ENCODE measurements around the gene SZT2. TPM values are rescaled to one million over a fixed set of nuclear protein-coding genes. Genes with fewer than 3 reads are reported as not detected.
A peak's percentile ranks its signal among the peaks of the same experiment; 100 is the strongest.
"Not testable (repeated sequence)": the region's sequence is repeated elsewhere in the genome, so short reads cannot be mapped to it uniquely, and the experiment has no call there.

Gene SZT2
- total and polyA plus RNA-seq, 10 donors, result 9.4 to 115 (median 72.4) TPM

DNA sequence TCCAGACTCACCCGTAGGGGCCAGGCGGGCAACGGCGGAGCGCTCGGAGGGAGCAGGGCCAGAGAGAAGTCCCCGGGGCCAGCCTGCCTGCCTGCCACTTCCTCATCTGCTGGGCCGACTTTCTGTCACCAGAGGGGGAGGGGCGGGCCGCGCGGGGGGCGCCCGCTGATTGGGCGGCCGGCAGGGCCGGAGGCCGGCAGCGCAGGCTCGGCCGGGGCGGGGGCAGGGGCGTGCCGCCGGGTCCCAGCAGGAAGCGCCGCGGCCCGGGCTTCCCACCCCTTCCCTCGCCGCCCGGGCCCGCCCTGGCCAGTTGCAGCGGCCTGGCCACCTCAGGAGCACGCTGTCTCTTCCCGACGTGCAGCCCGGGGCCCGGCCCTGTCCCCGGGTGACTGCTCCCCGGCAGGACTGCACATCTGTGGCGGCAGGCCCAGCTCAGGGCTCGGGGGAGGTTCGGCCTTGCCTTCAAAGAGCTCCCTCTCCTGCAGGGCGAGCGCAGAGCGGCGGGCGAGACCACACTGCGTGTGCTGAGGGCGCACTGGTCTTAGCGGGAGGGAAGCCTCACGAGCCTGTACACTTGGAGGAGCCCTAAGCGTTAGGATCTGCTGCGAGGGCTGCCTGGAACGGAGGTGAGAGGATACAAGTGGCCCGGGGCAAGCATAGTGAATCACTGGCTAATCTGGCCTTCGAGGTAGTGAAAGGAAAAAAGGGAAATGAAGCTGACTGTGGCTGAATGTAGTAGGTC is 21.6 kb upstream of the SZT2 start, which contains the start of gene ELOVL1:
Gene ELOVL1 (minus strand): TSS at position 108 of the 742 bp plus-strand sequence. CDS start 2,402 bp downstream, outside the sequence.
- no peaks in the 10 kb centered on the region for H3K9me3 ChIP-seq
- TF ChIP-seq POLR2AphosphoS5 (IDR thresholded peaks at IDR 0.05) (peak; percentile 86 to 92 (median 90)), POLR2A (IDR thresholded peaks at IDR 0.05) (peak; percentile 19 to 70 (median 33))
- TF ChIP-seq, protein P1, sequence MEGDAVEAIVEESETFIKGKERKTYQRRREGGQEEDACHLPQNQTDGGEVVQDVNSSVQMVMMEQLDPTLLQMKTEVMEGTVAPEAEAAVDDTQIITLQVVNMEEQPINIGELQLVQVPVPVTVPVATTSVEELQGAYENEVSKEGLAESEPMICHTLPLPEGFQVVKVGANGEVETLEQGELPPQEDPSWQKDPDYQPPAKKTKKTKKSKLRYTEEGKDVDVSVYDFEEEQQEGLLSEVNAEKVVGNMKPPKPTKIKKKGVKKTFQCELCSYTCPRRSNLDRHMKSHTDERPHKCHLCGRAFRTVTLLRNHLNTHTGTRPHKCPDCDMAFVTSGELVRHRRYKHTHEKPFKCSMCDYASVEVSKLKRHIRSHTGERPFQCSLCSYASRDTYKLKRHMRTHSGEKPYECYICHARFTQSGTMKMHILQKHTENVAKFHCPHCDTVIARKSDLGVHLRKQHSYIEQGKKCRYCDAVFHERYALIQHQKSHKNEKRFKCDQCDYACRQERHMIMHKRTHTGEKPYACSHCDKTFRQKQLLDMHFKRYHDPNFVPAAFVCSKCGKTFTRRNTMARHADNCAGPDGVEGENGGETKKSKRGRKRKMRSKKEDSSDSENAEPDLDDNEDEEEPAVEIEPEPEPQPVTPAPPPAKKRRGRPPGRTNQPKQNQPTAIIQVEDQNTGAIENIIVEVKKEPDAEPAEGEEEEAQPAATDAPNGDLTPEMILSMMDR (IDR thresholded peaks at IDR 0.05 in 8 of 11, conservative IDR thresholded peaks at IDR 0.05 in 3 of 11), result peak in 5 of 11 experiments; percentile 9 to 28 (median 16)
- peak within 1 kb of the TSS; percentile 69 to 96 (median 80) for H3K4me3 ChIP-seq
- WGBS, 5 donors, result 0 to 1% (median 0%) methylated on average over 22 to 58 of the region's 58 CpGs
- peak within 1 kb of the TSS; percentile 92 to 99 (median 98) for H3K27ac ChIP-seq
- peaks cover 16 to 83% (median 39%) of the 10 kb centered on the region in 6 donors for H3K4me1 ChIP-seq
- DNase-seq, result peak; percentile 99
- no peaks in the 10 kb centered on the region for H3K27me3 ChIP-seq (replicated peaks in 1 of 7)
- peaks cover 6 to 34% (median 23%) of the 10 kb centered on the region in 6 donors for H3K36me3 ChIP-seq
- intact Hi-C loops (cut with DNase I; ENCODE audit: low total_unique reads), result no loop called here

DNA sequence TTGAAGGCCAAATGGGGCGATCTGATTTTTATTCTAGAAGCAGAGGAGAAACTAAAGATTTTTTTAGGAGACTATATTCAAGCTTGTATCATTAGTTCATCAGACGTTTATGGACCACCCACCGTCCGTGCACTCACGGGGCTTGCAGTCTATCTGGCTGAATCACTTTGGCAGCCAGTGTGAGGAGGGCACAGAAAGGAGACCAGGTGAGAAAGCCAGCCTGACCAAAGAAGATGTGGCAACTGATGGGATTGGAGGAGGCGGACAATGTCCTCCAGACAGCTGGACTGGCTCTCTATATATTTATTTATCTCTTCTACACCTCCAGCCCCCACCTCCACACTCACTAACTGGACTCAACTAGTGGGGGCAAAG is 21.1 kb upstream of the SZT2 start:
- intact Hi-C loops (cut with DNase I; ENCODE audit: low total_unique reads), result no loop called here
- Histone ChIP-seq H3K4me1 (peaks cover 16 to 83% (median 41%) of the 10 kb centered on the region in 6 donors), H3K27me3 (replicated peaks in 1 of 7) (no peaks in the 10 kb centered on the region), H3K36me3 (peaks cover 6 to 34% (median 17%) of the 10 kb centered on the region in 6 donors), H3K4me3 (peak overlapping the region; percentile 69 to 96 (median 80)), H3K9me3 (no peaks in the 10 kb centered on the region), H3K27ac (peak overlapping the region; percentile 92 to 99 (median 98))
- TF ChIP-seq POLR2A (IDR thresholded peaks at IDR 0.05) (no peak), POLR2AphosphoS5 (IDR thresholded peaks at IDR 0.05) (no peak)
- TF ChIP-seq, protein P1 (IDR thresholded peaks at IDR 0.05 in 8 of 11, conservative IDR thresholded peaks at IDR 0.05 in 3 of 11), result no peak
- DNase-seq, result no peak
- 13 to 18% (median 16%) methylated on average over 6 of the region's 6 CpGs for WGBS, 5 donors

DNA sequence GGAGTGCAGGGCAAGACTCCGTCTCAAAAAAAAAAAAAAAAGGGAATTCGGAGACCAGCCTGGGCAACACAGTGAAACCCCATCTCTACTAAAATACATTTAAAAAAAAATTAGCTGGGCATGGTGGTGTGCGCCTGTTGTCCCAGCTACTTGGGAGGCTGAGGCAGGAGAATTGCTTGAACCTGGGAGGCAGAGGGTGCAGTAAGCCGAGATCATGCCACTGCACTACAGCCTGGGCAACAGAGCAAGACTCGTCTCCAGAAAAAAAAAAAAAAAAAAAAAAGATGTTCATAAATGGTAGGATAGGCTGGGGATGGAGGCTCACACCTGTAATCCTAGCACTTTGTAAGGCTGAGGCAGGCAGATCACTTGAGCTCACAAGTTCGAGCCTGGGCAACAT is 19.9 kb upstream of the SZT2 start:
- 95 to 99% (median 95%) methylated on average over 6 of the region's 6 CpGs for WGBS, 5 donors
- not testable (repeated sequence) for DNase-seq

DNA sequence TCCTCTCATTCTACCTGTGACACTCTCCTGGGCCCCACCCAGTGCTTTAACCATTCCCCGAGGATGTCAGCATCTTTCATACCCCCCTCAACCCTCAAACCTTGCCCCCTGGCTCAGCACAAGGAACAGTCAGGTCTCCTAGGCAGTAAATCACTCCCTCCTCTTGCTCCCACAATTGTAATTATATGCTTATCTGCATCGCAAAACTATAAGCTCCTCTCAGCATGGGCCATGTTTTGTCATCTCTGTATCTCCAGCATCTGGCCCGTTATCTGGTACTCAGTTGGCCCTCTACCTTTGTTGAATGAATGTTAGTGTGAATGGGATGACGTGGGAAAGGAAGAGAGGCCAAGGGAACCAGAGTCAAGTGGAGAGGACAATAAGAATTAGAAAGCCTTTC is 19.1 kb upstream of the SZT2 start:
- intact Hi-C loops (cut with DNase I; ENCODE audit: low total_unique reads), result no loop called here
- TF ChIP-seq, protein P1 (IDR thresholded peaks at IDR 0.05 in 8 of 11, conservative IDR thresholded peaks at IDR 0.05 in 3 of 11), result no peak
- TF ChIP-seq POLR2AphosphoS5 (IDR thresholded peaks at IDR 0.05) (no peak), POLR2A (IDR thresholded peaks at IDR 0.05) (no peak)
- H3K27me3 ChIP-seq (replicated peaks in 1 of 7), result no peaks in the 10 kb centered on the region
- H3K27ac ChIP-seq, result no peak overlapping the region
- H3K9me3 ChIP-seq, result no peaks in the 10 kb centered on the region
- peaks cover 0 to 25% (median 0%) of the 10 kb centered on the region in 6 donors for H3K36me3 ChIP-seq
- no peak overlapping the region for H3K4me3 ChIP-seq
- WGBS, 5 donors, result 74 to 89% (median 84%) methylated on average over 4 of the region's 4 CpGs
- no peak for DNase-seq
- peaks cover 16 to 71% (median 35%) of the 10 kb centered on the region in 6 donors for H3K4me1 ChIP-seq

More for the DNA sequence above, 19.9 kb upstream of the SZT2 start:
- H3K4me1 ChIP-seq, result peaks cover 16 to 76% (median 41%) of the 10 kb centered on the region in 6 donors
- H3K4me3 ChIP-seq; H3K27ac ChIP-seq; H3K27me3 ChIP-seq (replicated peaks in 1 of 7); H3K9me3 ChIP-seq; intact Hi-C loops (cut with DNase I; ENCODE audit: low total_unique reads): not testable (repeated sequence)
- H3K36me3 ChIP-seq, result peaks cover under 1 to 33% (median 6%) of the 10 kb centered on the region in 6 donors

Measured in spleen (tissue), 11 donors.